Neuron (in vitro differentiated cells): ENCODE data around the gene LRP5.

Experiments
- H2AFZ ChIP-seq: one replicate; pipeline ENCODE4 v1.6.1; 2013; ENCODE audit warnings: low read depth, mild to moderate bottlenecking, inconsistent platforms, low read length, moderate library complexity
- H3K27me3 ChIP-seq: one replicate; pipeline ENCODE4 v1.6.1; 2013; ENCODE audit warnings: low read length; ENCODE audit not compliant: insufficient read depth
- H3K36me3 ChIP-seq: one replicate; pipeline ENCODE4 v1.6.1; 2013; ENCODE audit warnings: low read length; ENCODE audit not compliant: insufficient read depth
- H3K4me1 ChIP-seq: one replicate; pipeline ENCODE4 v1.6.1; 2013; ENCODE audit warnings: low read length; ENCODE audit not compliant: insufficient read depth
- H3K4me3 ChIP-seq: 2 replicates; pipeline ENCODE4 v1.5.1; 2013; ENCODE audit warnings: mild to moderate bottlenecking, low read length, moderate library complexity
- H3K9me3 ChIP-seq: one replicate; pipeline ENCODE4 v1.6.1; 2013; ENCODE audit warnings: low read length

Gene LRP5

DNA sequence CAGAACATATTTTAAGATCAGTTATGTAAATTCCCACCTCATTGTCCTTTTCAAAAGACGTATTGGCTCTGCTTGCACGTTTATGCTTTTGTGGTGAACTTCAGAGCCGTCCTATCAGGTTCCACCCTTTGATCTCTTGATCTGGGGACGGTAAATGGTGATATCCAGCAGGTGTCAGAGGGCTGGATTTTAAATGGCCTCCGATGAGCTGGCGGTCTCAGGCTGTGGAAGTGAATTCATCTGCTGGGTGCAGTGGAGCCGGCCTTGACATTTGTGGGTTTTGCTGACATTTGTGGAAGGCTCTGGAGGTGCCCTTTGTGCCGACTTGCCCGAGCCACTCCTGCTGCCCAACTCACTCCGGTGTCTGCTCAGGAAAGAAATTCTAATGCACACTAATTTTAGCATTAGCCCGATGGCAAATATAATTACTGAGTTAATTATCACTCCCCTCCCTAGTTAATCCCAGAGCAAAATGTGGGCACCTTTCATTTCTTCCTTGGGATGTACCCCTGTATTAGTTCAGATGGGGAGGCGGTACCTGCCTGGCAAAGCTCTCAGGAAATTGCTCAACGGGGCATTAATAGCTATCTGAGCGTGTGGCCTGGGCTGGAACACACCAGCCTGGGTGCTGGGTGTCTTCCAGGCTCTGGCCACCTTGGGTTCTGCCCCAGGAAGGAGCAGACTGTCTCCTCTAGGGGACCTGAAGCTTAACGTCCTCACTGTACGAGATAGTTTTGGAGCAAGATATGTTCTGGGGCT is 9.1 kb downstream of the LRP5 start:
- Histone ChIP-seq H3K4me1 (no peaks in the 10 kb centered on the region), H2AFZ (no peak overlapping the region), H3K4me3 (no peak overlapping the region), H3K9me3 (peaks cover 4% of the 10 kb centered on the region), H3K36me3 (no peaks in the 10 kb centered on the region), H3K27me3 (no peaks in the 10 kb centered on the region)

GRCh38 chr11:68322052-68322430 is 9.7 kb downstream of the LRP5 start:
- Histone ChIP-seq H3K36me3 (no peaks in the 10 kb centered on the region), H3K4me1 (peaks cover 1% of the 10 kb centered on the region), H3K4me3 (no peak overlapping the region), H3K27me3 (no peaks in the 10 kb centered on the region), H3K9me3 (peaks cover 4% of the 10 kb centered on the region), H2AFZ (no peak overlapping the region)

DNA sequence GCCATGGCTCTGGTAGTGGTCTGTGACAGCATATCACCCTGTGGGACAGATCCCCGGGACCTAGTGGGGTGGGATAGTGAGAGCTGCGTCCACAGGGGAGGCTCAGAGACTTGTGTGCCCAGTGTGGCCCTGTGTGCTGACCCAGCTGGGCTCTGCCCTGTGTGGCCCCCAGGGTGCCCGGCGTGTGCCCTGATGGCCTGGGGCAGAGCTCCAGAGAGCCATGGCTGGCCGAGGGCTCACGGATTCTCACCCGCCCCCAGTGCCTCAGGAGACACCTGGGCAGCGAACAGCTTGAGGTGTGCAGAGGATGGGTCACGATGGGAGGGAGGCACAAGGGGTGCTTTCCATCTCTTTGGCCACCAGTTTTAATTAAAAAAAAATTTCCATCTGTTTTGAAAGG is 11.8 kb downstream of the LRP5 start:
- no peaks in the 10 kb centered on the region for H3K36me3 ChIP-seq
- no peaks in the 10 kb centered on the region for H3K27me3 ChIP-seq
- no peak overlapping the region for H3K4me3 ChIP-seq
- H3K9me3 ChIP-seq = peaks cover 4% of the 10 kb centered on the region
- peaks cover 20% of the 10 kb centered on the region for H3K4me1 ChIP-seq
- no peak overlapping the region for H2AFZ ChIP-seq

- Histone ChIP-seq H3K4me3 (no peak overlapping the region), H3K27me3 (no peaks in the 10 kb centered on the region), H2AFZ (no peak overlapping the region), H3K4me1 (peaks cover 20% of the 10 kb centered on the region), H3K9me3 (peaks cover 4% of the 10 kb centered on the region), H3K36me3 (no peaks in the 10 kb centered on the region)
Measured at GRCh38 chr11:68324695-68325094, 12.3 kb downstream of the LRP5 start.

DNA sequence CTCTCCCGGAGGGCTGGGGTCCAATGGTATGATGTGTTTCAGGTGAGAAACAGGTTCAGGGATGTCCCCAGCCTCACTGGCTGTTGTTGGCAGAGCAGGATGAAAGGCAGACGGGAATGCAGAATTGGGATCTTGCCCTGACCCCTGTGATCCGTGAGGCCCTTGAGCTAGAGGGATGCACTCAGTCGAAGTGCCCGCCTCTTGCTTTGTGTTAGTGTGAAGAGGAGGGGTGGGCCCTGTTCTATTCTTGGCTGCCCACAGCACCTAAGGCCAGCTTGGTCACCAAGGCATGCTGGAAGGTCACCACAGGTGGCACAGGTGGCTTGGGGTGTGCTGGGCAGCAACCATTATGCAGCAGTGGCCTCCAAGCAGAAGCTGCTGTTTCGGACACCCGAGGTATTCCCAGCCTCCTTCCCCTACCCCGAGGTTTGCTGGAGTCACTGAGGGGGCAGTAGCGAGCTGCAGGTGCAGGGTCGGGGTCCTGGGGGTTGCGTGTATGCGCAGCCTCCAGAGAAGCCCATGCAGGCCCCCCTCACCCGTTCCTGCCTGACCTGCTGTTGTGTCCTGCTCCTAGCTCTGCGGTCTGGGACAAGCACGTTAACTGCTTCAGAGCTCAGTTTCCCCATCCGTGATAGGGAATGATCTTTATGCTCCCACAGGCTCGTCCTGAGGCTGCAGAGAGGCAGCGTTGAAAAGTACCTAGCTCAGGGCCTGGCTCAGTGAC is 13.0 kb downstream of the LRP5 start:
- no peaks in the 10 kb centered on the region for H3K27me3 ChIP-seq
- H3K4me1 ChIP-seq = peaks cover 20% of the 10 kb centered on the region

DNA sequence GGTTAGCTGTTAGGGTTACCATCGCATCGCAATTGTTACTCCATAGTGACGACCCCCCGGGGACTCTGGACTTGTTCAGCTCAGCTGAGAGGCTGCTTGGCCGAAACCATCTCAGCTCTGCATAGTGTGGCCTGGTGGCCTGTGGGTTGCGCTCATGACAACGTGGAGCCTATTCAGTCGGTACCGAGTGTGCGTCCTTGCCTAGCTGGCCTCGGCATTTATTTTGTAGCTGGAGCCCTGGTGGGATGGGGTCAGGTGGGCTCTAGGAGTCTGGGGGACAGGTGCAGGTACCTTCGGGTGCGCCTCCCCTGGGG is 13.5 kb downstream of the LRP5 start:
- Histone ChIP-seq H3K4me3 (no peak overlapping the region), H3K27me3 (no peaks in the 10 kb centered on the region), H3K4me1 (peaks cover 20% of the 10 kb centered on the region), H3K36me3 (no peaks in the 10 kb centered on the region), H2AFZ (no peak overlapping the region), H3K9me3 (peaks cover 4% of the 10 kb centered on the region)

More for the DNA sequence above, 13.0 kb downstream of the LRP5 start:
- no peaks in the 10 kb centered on the region for H3K36me3 ChIP-seq
- no peak overlapping the region for H2AFZ ChIP-seq
- no peak overlapping the region for H3K4me3 ChIP-seq
- peaks cover 4% of the 10 kb centered on the region for H3K9me3 ChIP-seq

GRCh38 chr11:68326334-68327215 is 14.2 kb downstream of the LRP5 start:
- no peak overlapping the region for H3K4me3 ChIP-seq
- H3K36me3 ChIP-seq = no peaks in the 10 kb centered on the region
- H2AFZ ChIP-seq = no peak overlapping the region
- H3K27me3 ChIP-seq = no peaks in the 10 kb centered on the region
- no peaks in the 10 kb centered on the region for H3K9me3 ChIP-seq
- H3K4me1 ChIP-seq = peaks cover 22% of the 10 kb centered on the region

DNA sequence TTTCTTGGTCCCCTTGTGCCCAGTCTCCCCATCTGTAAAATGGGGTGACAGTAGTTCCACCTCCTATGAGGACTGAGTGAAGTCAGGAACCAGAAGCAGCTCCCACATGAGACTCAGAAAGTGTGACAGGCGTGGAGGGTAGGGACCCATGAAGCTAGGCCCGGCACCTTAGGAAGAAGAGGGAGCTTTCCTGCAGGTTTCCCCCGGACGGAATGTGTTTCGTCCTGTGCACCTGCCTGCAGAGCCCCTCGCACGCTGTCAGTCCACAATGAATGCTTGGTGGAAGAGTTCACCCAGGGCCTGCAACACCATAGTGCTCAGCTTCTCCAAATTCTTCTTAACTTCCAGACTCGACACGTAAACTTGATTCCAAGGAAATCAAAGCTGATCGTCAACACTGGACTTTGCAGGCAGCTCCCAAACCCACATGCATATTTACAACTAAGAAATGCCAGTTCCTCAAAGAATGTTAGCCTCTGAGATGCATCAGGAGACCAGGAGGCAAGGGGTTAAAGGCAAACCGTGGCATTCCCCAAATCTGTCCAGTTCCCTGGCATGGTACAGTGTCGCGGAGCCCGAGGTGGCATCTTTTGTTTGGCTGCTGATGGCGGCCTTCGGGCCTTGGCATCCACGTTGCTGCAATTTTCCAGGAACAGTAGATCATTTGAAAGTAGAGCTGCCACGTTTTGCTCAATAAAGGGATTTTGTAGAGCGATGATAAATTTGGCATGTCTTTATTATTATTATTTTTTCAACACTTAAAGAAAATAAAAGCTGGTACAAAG is 15.4 kb downstream of the LRP5 start:
- H3K4me3 ChIP-seq = no peak overlapping the region
- H3K9me3 ChIP-seq = no peaks in the 10 kb centered on the region
- H3K4me1 ChIP-seq = peaks cover 25% of the 10 kb centered on the region
- H3K27me3 ChIP-seq = no peaks in the 10 kb centered on the region
- no peaks in the 10 kb centered on the region for H3K36me3 ChIP-seq
- no peak overlapping the region for H2AFZ ChIP-seq

DNA sequence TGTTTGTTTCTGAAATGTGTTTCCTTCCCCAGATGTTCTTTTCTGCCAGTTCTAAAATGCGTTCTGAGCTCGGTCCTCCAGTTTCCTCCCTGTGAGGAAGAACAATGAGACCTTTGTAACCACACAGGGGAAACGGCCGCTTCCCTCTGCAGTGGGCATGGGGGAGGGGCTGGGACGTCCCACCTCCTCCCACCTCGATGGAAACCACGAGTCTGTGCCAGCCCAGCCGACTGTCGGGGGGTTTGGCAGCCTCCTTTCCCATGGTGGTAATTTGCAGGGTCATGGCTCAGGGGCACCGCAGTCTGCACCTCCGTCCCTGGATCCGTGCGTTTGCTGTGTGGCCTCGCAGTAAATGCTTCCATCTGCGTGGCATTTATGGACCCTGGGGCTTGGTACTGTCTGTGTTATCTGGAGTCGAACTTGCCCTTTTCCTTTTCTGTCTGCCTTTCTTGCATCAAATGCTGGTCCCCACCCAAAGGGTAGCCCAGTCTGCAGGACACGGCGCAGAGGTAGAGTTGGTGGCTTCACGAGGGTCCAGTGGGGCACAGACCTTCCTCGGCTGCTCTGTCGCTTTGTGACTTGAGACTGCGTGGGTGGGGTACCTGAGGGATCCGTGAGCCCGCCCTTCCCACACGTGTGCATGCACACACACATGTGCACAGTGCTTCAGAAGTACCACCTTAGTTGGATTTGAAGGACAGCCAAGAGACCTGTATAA is 16.1 kb downstream of the LRP5 start:
- Histone ChIP-seq H3K36me3 (no peaks in the 10 kb centered on the region), H3K9me3 (no peaks in the 10 kb centered on the region), H3K4me3 (no peak overlapping the region), H2AFZ (no peak overlapping the region), H3K27me3 (no peaks in the 10 kb centered on the region), H3K4me1 (peaks cover 25% of the 10 kb centered on the region)

DNA sequence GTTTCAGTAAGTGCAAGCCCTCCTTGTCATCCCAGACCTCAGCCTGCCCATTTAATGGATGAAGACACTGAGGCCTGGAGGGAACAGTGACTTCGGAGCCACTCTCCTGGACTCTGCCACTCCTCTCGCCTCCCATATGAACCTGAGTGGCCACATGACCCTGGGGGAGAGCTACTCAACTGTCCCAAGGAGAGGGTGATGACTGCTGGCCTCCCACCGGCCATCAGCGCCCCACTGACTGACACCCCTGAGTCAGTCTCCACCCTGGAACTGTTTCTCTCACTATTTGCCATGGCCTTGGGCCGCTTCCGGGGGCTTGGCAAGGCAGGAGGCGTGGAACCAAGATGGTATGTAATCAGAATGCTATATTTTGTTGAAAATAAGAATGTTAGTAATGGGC is 17.1 kb downstream of the LRP5 start:
- Histone ChIP-seq H3K9me3 (no peaks in the 10 kb centered on the region), H3K27me3 (no peaks in the 10 kb centered on the region), H2AFZ (no peak overlapping the region), H3K4me1 (peaks cover 25% of the 10 kb centered on the region), H3K4me3 (no peak overlapping the region), H3K36me3 (no peaks in the 10 kb centered on the region)

DNA sequence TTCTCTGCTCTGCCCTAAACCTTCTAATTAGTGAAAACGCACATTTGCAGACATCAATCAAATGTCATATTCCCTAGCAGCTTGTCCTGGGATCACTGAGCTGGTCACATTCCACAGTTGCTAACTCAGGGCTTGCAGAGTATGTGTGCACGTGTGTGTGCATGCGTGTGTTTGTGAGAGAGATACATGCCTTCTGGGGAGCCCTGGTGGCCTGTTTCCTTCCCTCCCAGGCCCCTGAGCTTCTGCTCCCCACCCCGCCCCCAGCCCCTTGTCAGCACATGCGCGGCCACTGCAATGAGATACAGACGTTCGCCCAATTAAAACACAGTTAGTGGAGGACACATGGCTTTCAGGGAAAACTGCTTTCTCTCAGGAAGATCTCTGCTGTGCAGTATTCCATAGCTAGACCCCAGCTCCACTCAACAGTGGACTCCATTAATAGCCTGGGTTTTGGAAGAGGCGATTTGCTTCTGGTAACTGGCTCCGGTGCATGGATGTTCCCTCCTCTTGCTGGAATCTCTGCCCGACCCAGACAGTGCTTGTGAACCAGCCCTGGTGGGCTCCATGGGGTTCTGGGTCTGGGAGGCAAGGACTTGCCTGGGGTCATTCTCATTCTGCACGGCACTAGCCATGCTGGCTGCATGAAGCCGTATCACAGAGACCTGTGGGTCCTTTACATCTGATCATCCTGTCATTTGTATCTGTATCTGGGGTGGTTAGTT is 17.7 kb downstream of the LRP5 start:
- no peak overlapping the region for H3K4me3 ChIP-seq
- no peaks in the 10 kb centered on the region for H3K9me3 ChIP-seq
- H2AFZ ChIP-seq = no peak overlapping the region
- H3K4me1 ChIP-seq = peaks cover 25% of the 10 kb centered on the region
- H3K36me3 ChIP-seq = no peaks in the 10 kb centered on the region
- no peaks in the 10 kb centered on the region for H3K27me3 ChIP-seq
